H9 (cell line): Measurements from ENCODE around the gene DCAF10. TPM values are rescaled to one million over a fixed set of nuclear protein-coding genes. Genes with fewer than 3 reads are reported as not detected.
A peak's percentile ranks its signal among the peaks of the same experiment; 100 is the strongest.

ENCODE experiments used
- DNase-seq: peaks from one replicate; pipeline ENCODE4 v3.0.0-alpha.2; 2017
- H2AFZ ChIP-seq: one replicate; pipeline ENCODE4 v1.6.1; 2013; ENCODE audit warnings: mild to moderate bottlenecking, low read length, control low read depth, moderate library complexity
- H2AK5ac ChIP-seq: 2 replicates; pipeline ENCODE4 v1.6.1; 2013; ENCODE audit warnings: low read length, control low read depth, mixed read lengths; ENCODE audit not compliant: insufficient read length
- H2BK120ac ChIP-seq: one replicate; pipeline ENCODE4 v1.6.1; 2013; ENCODE audit warnings: low read depth, mild to moderate bottlenecking, low read length, control low read depth, inconsistent platforms; ENCODE audit not compliant: poor library complexity, severe bottlenecking
- H2BK12ac ChIP-seq: 2 replicates; pipeline ENCODE4 v1.6.1; 2013; ENCODE audit warnings: low read length, control low read depth, mixed read lengths, low read depth; ENCODE audit not compliant: insufficient read length
- H2BK15ac ChIP-seq: 2 replicates; pipeline ENCODE4 v1.6.1; 2013; ENCODE audit warnings: low read depth, low read length, control low read depth
- H2BK20ac ChIP-seq: one replicate; pipeline ENCODE4 v1.6.1; 2013; ENCODE audit warnings: low read depth, mild to moderate bottlenecking, low read length, control low read depth, inconsistent platforms; ENCODE audit not compliant: poor library complexity, severe bottlenecking
- H2BK5ac ChIP-seq: 2 replicates; pipeline ENCODE4 v1.6.1; 2013; ENCODE audit warnings: low read length, control low read depth, mixed read lengths; ENCODE audit not compliant: insufficient read length
- H3K14ac ChIP-seq: 2 replicates; pipeline ENCODE4 v1.6.1; 2013; ENCODE audit warnings: low read length, control low read depth; ENCODE audit not compliant: insufficient read depth
- H3K18ac ChIP-seq: 2 replicates; pipeline ENCODE4 v1.6.1; 2013; ENCODE audit warnings: low read depth, mild to moderate bottlenecking, mixed read lengths, low read length, control low read depth; ENCODE audit not compliant: insufficient read length
- H3K23ac ChIP-seq: 2 replicates; pipeline ENCODE4 v1.6.1; 2013; ENCODE audit warnings: low read length, control low read depth, mixed read lengths, low read depth; ENCODE audit not compliant: insufficient read length
- H3K23me2 ChIP-seq: 2 replicates; pipeline ENCODE4 v1.6.1; 2013; ENCODE audit warnings: low read depth, mild to moderate bottlenecking, mixed read lengths, low read length, control low read depth; ENCODE audit not compliant: insufficient read length, poor library complexity, severe bottlenecking
- H3K27ac ChIP-seq: 2 replicates; pipeline ENCODE4 v1.5.1; 2013; ENCODE audit warnings: low read length, control low read depth, mixed read lengths, low read depth; ENCODE audit not compliant: insufficient read length
- H3K27me3 ChIP-seq: 2 replicates; pipeline ENCODE4 v1.6.1; 2013; ENCODE audit warnings: low read length, control low read depth, inconsistent platforms; ENCODE audit not compliant: insufficient read depth
- H3K4ac ChIP-seq: 2 replicates; pipeline ENCODE4 v1.6.1; 2013; ENCODE audit warnings: low read depth, mild to moderate bottlenecking, control low read depth, inconsistent platforms, low read length, moderate library complexity
- H3K4me1 ChIP-seq: 2 replicates; pipeline ENCODE4 v1.6.1; 2013; ENCODE audit warnings: low read length, control low read depth, inconsistent platforms; ENCODE audit not compliant: insufficient read depth
- H3K4me2 ChIP-seq: 2 replicates; pipeline ENCODE4 v1.6.1; 2013; ENCODE audit warnings: low read length, control low read depth, mixed read lengths; ENCODE audit not compliant: insufficient read length, insufficient read depth
- H3K56ac ChIP-seq: 2 replicates; pipeline ENCODE4 v1.6.1; 2013; ENCODE audit warnings: low read depth, mild to moderate bottlenecking, mixed read lengths, low read length, control low read depth; ENCODE audit not compliant: insufficient read length
- H3K79me1 ChIP-seq: 2 replicates; pipeline ENCODE4 v1.6.1; 2013; ENCODE audit warnings: low read depth, mild to moderate bottlenecking, moderate library complexity, low read length, control low read depth, inconsistent platforms; ENCODE audit not compliant: insufficient read depth, poor library complexity, severe bottlenecking
- H3K79me2 ChIP-seq: 2 replicates; pipeline ENCODE4 v1.6.1; 2013; ENCODE audit warnings: low read length, control low read depth, inconsistent platforms; ENCODE audit not compliant: insufficient read depth
- H3K9ac ChIP-seq: 2 replicates; pipeline ENCODE4 v1.6.1; 2013; ENCODE audit warnings: low read length, control low read depth, mixed read lengths; ENCODE audit not compliant: insufficient read length; ENCODE audit errors: extremely low read depth
- H3K9me3 ChIP-seq: one replicate; pipeline ENCODE4 v1.6.1; 2013; ENCODE audit warnings: low read depth, low read length, inconsistent platforms; ENCODE audit not compliant: control insufficient read depth
- H3T11ph ChIP-seq: one replicate; pipeline ENCODE4 v1.6.1; 2013; ENCODE audit warnings: mild to moderate bottlenecking, low read length, control low read depth, inconsistent platforms
- H4K20me1 ChIP-seq: one replicate; pipeline ENCODE4 v1.6.1; 2013; ENCODE audit not compliant: control insufficient read depth, insufficient read length, insufficient read depth
- H4K5ac ChIP-seq: 2 replicates; pipeline ENCODE4 v1.6.1; 2013; ENCODE audit warnings: low read depth, mild to moderate bottlenecking, mixed read lengths, low read length, control low read depth; ENCODE audit not compliant: insufficient read length
- H4K8ac ChIP-seq: replicated peaks from 2 replicates; pipeline ENCODE4 v1.6.1; 2013; ENCODE audit warnings: low read length, control low read depth, mixed read lengths, low read depth; ENCODE audit not compliant: insufficient read length
- H4K91ac ChIP-seq: 2 replicates; pipeline ENCODE4 v1.6.1; 2013; ENCODE audit warnings: low read depth, mild to moderate bottlenecking, moderate library complexity, mixed read lengths, low read length, control low read depth; ENCODE audit not compliant: insufficient read length
- H3K27ac Mint-ChIP-seq, 3 experiments: 2 replicates in 2 of 3; 3 replicates in 1 of 3; pipeline ENCODE4 v1.8.0; 2020 to 2021; ENCODE audit warnings: mixed read lengths in 3 of 3, mild to moderate bottlenecking in 1 of 3, moderate library complexity in 1 of 3
- H3K27me3 Mint-ChIP-seq: 2 replicates; pipeline ENCODE4 v1.8.0; 2021; ENCODE audit warnings: low read depth, mild to moderate bottlenecking, moderate library complexity, mixed read lengths
- H3K36me3 Mint-ChIP-seq, 3 experiments: 2 replicates in 2 of 3; 3 replicates in 1 of 3; pipeline ENCODE4 v1.8.0; 2020 to 2021; ENCODE audit warnings: low read depth in 3 of 3, mixed read lengths in 3 of 3; ENCODE audit not compliant: insufficient read depth in 1 of 3
- H3K4me1 Mint-ChIP-seq, 2 experiments: 2 replicates each; pipeline ENCODE4 v1.8.0; 2020; ENCODE audit warnings: mixed read lengths in 2 of 2
- H3K4me3 Mint-ChIP-seq, 2 experiments: 2 replicates in 1 of 2; 3 replicates in 1 of 2; pipeline ENCODE4 v1.8.0; 2020 to 2021; ENCODE audit warnings: mild to moderate bottlenecking in 2 of 2, mixed read lengths in 2 of 2, moderate library complexity in 1 of 2
- H3K9me3 Mint-ChIP-seq, 2 experiments: 2 replicates in 1 of 2; 3 replicates in 1 of 2; pipeline ENCODE4 v1.8.0; 2020; ENCODE audit warnings: mild to moderate bottlenecking in 2 of 2, mixed read lengths in 2 of 2, moderate library complexity in 1 of 2
- CTCF ChIP-seq: fragments of 200-600 bp; sonication (generic); conservative IDR thresholded peaks from 3 replicates; pipeline ENCODE4 v1.8.0; 2021; ENCODE audit warnings: antibody characterized with exemption, mild to moderate bottlenecking
- WGBS: extraction: QIAGEN DNeasy Blood & Tissue Kit; methylation state at CpG from one replicate; pipeline ENCODE4 v1.1.7; 2013; ENCODE audit warnings: missing lambda C conversion rate, low lambda C conversion rate, mixed read lengths; ENCODE audit not compliant: insufficient read length; ENCODE audit errors: extremely low coverage; 5-methylcytosine and 5-hydroxymethylcytosine counted together
- total RNA-seq: library from RNA; stranded (reverse); gene quantifications from 2 replicates; pipeline ENCODE4 v1.2.1, GENCODE V29; 2021

The DCAF10 gene
- total RNA-seq, 1 experiment from 2014 or later: 13.4 TPM

GRCh38 chr9:37903647-37904444 lies 103.2 kb downstream of the DCAF10 start, which contains the start of gene SLC25A51:
Gene SLC25A51, minus strand, starts transcription at chr9:37904127. Its CDS starts 15,577 bp downstream, at chr9:37888550.
- peak; percentile 91 for TF ChIP-seq CTCF
- Histone ChIP-seq H2BK15ac (no peak within 1 kb of the TSS), H3K23ac (no peak within 1 kb of the TSS), H3K79me2 (no peaks in the 10 kb centered on the region; the same call in 1 of the 2 replicates), H3K27ac (no peak within 1 kb of the TSS), H3K79me1 (no peaks in the 10 kb centered on the region), H3K27me3 (no peaks in the 10 kb centered on the region), H4K8ac (no peak within 1 kb of the TSS), H4K91ac (no peak within 1 kb of the TSS), H3T11ph (no peak within 1 kb of the TSS), H2BK20ac (no peak within 1 kb of the TSS), H2BK12ac (no peak within 1 kb of the TSS), H3K9ac (peak within 1 kb of the TSS; percentile 71), H3K4me1 (peaks cover 4% of the 10 kb centered on the region; the same call in 1 of the 2 replicates), H3K56ac (no peak within 1 kb of the TSS), H2BK120ac (no peak within 1 kb of the TSS), H3K9me3 (no peaks in the 10 kb centered on the region), H3K4ac (no peak within 1 kb of the TSS), H4K20me1 (no peaks in the 10 kb centered on the region), H2AFZ (peak within 1 kb of the TSS; percentile 66), H2AK5ac (no peak within 1 kb of the TSS), H3K4me2 (peak within 1 kb of the TSS; percentile 93), H3K14ac (peak within 1 kb of the TSS; percentile 67), H4K5ac (no peak within 1 kb of the TSS), H2BK5ac (no peak within 1 kb of the TSS), H3K18ac (no peak within 1 kb of the TSS), H3K23me2 (peaks cover 15% of the 10 kb centered on the region)
- Mint-ChIP-seq H3K27ac (peak within 1 kb of the TSS in 2 of 3 experiments; percentile 4 to 38; a peak in 4 of 7 replicates), H3K36me3 (peaks cover 3 to 5% (median 5%) of the 10 kb centered on the region in 3 experiments; a peak in 5 of 7 replicates), H3K4me1 (peaks cover 18 to 19% of the 10 kb centered on the region in 2 experiments), H3K9me3 (no peaks in the 10 kb centered on the region), H3K27me3 (peaks cover 27% of the 10 kb centered on the region), H3K4me3 (peak within 1 kb of the TSS; percentile 78 to 92)
- peak; percentile 95 for DNase-seq
- no CpG with 5 or more reads among the region's 84 CpGs for WGBS
